ENCODE data around the gene VSX2.
A peak's percentile ranks its signal among the peaks of the same experiment; 100 is the strongest.

VSX2 gene

DNA sequence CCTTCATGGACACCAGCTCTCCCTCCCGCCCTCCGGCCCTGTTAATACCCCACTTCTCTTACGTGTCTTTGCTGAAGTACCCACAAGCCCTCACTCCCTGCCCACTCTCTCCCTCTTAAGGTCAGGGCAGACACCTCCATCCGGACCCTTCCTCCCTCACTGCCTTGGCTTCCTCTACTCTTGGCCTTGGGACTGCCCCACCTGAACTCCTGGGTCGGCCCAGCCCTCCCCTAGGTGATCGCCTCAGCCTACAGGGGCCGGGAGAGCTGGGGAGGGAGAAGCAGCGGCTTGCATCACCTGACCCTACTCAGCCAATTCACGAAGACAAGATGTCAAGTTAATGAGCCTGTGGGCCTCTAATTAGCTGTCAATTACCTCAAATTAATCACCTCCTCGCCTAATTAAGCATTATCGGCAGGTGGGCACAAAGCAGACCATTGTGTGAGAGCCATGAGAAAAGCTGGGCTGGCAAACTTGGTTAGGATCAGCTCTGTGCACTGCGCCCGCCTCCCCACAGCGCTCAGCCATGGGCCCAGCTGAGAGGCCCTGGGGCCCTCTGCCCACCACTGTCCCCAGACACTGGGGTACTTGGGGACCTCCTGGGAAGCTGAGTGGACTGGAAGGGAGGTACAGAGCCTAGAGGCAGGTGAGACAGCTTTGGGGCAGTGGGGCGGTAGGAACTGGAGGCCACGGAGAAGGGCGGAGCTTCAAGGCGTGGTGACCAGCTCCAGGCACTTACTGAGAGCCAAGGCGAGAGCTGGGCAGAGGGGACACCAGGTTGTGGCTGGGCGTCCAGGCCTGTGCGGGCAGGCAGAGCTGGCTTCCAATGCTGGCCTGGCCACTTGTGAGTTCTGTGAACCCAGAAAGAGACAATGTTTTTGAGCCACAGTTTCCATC lies 25.1 kb upstream of the VSX2 start:
- in situ Hi-C loops (cut with MboI; ENCODE audit: low pct_unique_long_range_greater_than_20kb, low sequenced_read_pairs, unreplicated experiment) = no loop called here

DNA sequence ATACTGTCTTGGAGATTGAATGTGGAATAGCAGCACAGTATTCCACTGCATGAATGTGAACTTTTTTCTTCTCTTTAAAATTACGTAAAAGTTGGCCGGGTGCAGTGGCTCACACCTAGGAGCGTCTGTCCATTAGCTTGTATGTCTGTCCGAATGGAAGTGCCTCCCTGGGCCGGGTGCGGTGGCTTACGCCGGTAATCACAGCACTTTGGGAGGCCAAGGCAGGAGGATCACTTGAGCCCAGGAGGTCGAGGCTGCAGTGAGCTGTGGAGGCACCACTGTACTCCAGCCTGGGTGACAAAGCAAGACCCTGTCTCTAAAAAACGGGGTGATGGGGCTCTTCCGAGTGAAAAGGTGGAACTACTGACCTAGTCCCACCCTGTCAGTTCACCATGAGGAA lies 22.6 kb upstream of the VSX2 start:
- TF ChIP-seq, protein P1, sequence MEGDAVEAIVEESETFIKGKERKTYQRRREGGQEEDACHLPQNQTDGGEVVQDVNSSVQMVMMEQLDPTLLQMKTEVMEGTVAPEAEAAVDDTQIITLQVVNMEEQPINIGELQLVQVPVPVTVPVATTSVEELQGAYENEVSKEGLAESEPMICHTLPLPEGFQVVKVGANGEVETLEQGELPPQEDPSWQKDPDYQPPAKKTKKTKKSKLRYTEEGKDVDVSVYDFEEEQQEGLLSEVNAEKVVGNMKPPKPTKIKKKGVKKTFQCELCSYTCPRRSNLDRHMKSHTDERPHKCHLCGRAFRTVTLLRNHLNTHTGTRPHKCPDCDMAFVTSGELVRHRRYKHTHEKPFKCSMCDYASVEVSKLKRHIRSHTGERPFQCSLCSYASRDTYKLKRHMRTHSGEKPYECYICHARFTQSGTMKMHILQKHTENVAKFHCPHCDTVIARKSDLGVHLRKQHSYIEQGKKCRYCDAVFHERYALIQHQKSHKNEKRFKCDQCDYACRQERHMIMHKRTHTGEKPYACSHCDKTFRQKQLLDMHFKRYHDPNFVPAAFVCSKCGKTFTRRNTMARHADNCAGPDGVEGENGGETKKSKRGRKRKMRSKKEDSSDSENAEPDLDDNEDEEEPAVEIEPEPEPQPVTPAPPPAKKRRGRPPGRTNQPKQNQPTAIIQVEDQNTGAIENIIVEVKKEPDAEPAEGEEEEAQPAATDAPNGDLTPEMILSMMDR (IDR thresholded peaks at IDR 0.05; ENCODE audit: extremely low read depth, insufficient read depth, missing control alignments) = no peak
- in situ Hi-C loops (cut with MboI; ENCODE audit: low pct_unique_long_range_greater_than_20kb, low sequenced_read_pairs, unreplicated experiment) = no loop called here
- no peak for DNase-seq (ENCODE audit: low spot score)

More for the DNA sequence above, 25.1 kb upstream of the VSX2 start:
- no peak for DNase-seq (ENCODE audit: low spot score)
- TF ChIP-seq, protein P1 (IDR thresholded peaks at IDR 0.05; ENCODE audit: extremely low read depth, insufficient read depth, missing control alignments) = no peak

- in situ Hi-C loops (cut with MboI; ENCODE audit: low pct_unique_long_range_greater_than_20kb, low sequenced_read_pairs, unreplicated experiment) = no loop called here
- TF ChIP-seq, protein P1 (IDR thresholded peaks at IDR 0.05; ENCODE audit: extremely low read depth, insufficient read depth, missing control alignments) = peak; percentile 98
- DNase-seq (ENCODE audit: low spot score) = peak; percentile 90
Observed at GRCh38 chr14:74217672-74218448, 21.4 kb upstream of the VSX2 start.

- TF ChIP-seq, protein P1 (IDR thresholded peaks at IDR 0.05; ENCODE audit: extremely low read depth, insufficient read depth, missing control alignments) = no peak
- no peak for DNase-seq (ENCODE audit: low spot score)
- in situ Hi-C loops (cut with MboI; ENCODE audit: low pct_unique_long_range_greater_than_20kb, low sequenced_read_pairs, unreplicated experiment) = no loop called here
Observed at GRCh38 chr14:74218462-74218861, 20.8 kb upstream of the VSX2 start.

- DNase-seq (ENCODE audit: low spot score) = no peak
- in situ Hi-C loops (cut with MboI; ENCODE audit: low pct_unique_long_range_greater_than_20kb, low sequenced_read_pairs, unreplicated experiment) = no loop called here
- TF ChIP-seq, protein P1 (IDR thresholded peaks at IDR 0.05; ENCODE audit: extremely low read depth, insufficient read depth, missing control alignments) = no peak
Observed at GRCh38 chr14:74219277-74220205, 19.7 kb upstream of the VSX2 start.

GRCh38 chr14:74220991-74221390 lies 18.3 kb upstream of the VSX2 start:
- TF ChIP-seq, protein P1 (IDR thresholded peaks at IDR 0.05; ENCODE audit: extremely low read depth, insufficient read depth, missing control alignments) = no peak
- DNase-seq (ENCODE audit: low spot score) = no peak
- in situ Hi-C loops (cut with MboI; ENCODE audit: low pct_unique_long_range_greater_than_20kb, low sequenced_read_pairs, unreplicated experiment) = no loop called here

Data from GM13977 (cell line).